Measurements from ENCODE around the gene PCK2.

GRCh38 chr14:24077086-24077485 lies 17.0 kb upstream of the PCK2 start:
- no peak for TF ChIP-seq CTCF (IDR thresholded peaks at IDR 0.05)
- no peak for TF ChIP-seq POLR2A (IDR thresholded peaks at IDR 0.05)
